Left renal cortex interstitium (tissue), 4 donors: Measurements from ENCODE around the gene UBAC2. TPM values are rescaled to one million over a fixed set of nuclear protein-coding genes. Genes with fewer than 3 reads are reported as not detected.
A peak's percentile ranks its signal among the peaks of the same experiment; 100 is the strongest.

Source experiments
- DNase-seq, 4 donors: peaks; one replicate each; pipeline ENCODE4 v3.0.0-alpha.2; 2013; ENCODE audit warnings: low read depth in 4 of 4, low spot score in 2 of 4, missing footprints in 1 of 4
- polyA plus RNA-seq, 4 donors: library from polyadenylated mRNA; unstranded; fragments of 120-200 nt; gene quantifications; one replicate each; pipeline ENCODE4 v1.2.1, GENCODE V29; 2013; ENCODE audit not compliant: insufficient read length in 4 of 4

Gene UBAC2, protein sequence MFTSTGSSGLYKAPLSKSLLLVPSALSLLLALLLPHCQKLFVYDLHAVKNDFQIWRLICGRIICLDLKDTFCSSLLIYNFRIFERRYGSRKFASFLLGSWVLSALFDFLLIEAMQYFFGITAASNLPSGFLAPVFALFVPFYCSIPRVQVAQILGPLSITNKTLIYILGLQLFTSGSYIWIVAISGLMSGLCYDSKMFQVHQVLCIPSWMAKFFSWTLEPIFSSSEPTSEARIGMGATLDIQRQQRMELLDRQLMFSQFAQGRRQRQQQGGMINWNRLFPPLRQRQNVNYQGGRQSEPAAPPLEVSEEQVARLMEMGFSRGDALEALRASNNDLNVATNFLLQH
- 100 to 1,000 TPM in 1 of 4 donors, 10 to 100 TPM in 3; 81.4 to 105 (median 99.1) TPM for polyA plus RNA-seq

DNA sequence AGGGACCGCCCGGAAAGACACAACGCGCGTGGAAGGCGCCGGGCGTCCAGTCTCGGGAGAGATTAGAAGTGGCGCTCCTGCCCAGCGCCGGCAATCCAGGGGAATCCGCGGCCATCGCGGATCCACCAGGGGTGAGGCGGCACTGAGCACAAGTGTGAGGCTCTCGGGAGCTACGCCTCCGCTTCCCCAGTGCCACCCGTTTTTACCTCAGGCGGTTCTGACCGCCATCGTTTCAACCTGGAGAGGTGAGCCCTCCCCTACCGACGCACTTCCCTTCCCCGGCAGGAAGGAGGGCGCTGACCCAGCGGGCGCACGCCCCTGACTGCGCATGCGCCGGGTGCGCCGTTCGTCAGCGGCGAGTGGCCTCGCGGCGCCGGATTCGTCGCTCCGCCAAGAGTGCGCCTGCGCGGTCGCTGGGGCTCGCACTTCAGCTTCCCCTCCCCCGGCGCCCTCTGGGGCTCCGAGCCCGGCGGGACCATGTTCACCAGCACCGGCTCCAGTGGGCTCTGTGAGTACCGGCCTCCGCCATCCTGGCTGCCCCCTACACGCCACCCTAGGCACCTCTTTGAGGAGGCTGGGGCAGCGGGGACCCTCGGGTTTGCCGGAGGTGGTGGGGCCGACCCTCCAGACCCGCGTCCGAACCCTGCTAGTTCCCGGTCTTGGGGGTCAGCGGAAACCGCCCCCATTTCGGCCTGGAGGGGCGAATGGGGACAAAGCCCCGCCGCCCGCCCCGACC lies at the start of gene UBAC2:
TSS of gene UBAC2 (plus strand) at position 423 of the 736 bp plus-strand sequence. CDS start at position 478, 55 bp downstream.
- DNase-seq, result peak; percentile 84 to 94 (median 92)

DNA sequence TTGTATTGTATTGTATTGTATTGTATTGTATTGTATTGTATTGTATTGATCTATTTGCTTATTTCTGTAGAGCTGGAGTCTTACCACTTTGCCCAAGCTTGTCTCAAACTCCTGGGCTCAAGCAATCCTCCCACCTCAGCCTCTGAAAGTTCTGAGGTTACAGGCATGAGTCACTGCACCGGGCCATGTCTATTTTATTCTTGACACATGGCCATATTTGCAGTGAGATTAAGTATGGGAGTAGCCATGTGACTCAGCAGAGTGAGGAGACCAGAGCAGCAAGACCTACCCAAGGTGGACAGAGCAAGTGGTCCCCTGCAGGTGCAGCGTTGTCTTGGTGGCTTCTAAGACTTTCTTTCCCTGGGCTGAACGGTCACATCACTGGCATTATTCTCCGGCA lies 49.1 kb upstream of the UBAC2 start:
- DNase-seq, result no peak

- DNase-seq, result no peak
Observed at GRCh38 chr13:99153219-99153618, 47.4 kb upstream of the UBAC2 start.

DNA sequence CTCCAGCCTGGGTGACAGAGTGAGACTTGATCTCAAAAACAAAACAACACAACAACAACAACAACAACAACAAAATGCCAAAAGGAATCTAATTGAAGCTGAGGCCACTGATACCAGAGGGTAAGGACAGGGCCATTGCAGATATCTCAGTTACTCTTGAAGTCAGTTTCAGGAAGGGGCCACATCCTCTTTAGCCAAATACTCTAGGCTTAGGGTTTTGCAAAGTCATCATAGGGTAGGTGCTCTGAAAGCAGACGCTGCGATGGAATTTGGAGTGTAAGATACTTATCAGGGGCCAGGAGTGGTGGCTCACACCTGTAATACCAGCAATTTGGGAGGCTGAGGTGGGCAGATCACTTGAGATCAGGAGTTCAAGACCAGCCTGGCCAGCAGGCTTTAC lies 46.6 kb upstream of the UBAC2 start:
- no peak for DNase-seq

- DNase-seq, result no peak
Observed at GRCh38 chr13:99155821-99156220, 44.8 kb upstream of the UBAC2 start.

DNA sequence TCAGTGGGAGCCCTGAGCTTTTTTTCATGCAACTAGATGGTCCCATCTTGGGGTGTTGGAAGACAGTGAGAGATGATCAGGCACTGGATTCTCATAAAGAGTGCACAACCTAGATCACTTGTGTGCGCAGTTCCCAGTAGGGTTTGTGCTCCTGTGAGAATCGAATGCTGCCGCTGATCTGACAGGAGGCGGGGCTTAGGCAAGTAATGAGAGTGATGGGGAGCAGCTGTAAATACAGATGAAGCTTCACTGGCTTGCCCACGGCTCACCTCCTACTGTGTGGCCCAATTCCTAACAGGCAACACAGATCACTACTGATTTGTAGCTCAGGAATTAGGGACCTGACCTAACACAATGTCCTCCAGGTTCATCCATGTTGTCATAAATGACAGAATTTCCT lies 43.6 kb upstream of the UBAC2 start:
- DNase-seq, result no peak

- no peak for DNase-seq
Observed at GRCh38 chr13:99158846-99159245, 41.8 kb upstream of the UBAC2 start.

DNA sequence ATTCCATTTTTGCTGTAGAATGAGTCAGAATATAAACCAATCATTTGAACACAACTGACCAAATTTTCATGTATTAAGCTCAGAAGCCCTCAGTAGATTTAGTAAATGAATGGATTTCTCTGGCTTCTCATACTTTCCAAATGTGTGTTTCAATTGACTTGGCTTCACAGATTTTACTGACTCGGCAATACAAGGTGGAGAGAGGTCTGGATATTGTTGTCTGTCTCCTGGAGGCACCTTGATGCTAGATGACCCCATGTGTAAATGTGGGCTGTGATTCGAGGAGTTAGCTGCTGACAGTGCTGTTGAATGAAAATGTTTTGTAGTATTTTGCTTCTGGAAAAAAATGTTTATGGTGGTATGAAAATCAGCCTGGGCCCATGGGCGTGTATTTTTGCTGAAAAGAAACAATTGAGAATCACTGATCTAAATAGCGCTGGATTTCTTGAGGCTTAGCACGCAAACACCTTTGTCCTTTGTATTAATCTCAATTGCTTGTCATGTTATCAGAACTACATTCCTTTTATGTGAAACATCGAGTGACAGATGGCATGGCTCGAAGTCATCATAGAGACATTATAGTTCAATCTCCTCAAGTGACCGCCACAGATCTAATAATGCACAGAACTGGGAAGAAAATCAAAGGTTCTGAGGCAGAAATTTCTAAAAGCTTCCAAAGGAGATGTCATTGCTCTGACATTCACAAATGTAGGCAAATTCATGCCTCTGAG lies 41.2 kb upstream of the UBAC2 start:
- no peak for DNase-seq

- no peak for DNase-seq
Observed at GRCh38 chr13:99160415-99160814, 40.2 kb upstream of the UBAC2 start.

- no peak for DNase-seq
Observed at GRCh38 chr13:99161512-99161911, 39.1 kb upstream of the UBAC2 start.

DNA sequence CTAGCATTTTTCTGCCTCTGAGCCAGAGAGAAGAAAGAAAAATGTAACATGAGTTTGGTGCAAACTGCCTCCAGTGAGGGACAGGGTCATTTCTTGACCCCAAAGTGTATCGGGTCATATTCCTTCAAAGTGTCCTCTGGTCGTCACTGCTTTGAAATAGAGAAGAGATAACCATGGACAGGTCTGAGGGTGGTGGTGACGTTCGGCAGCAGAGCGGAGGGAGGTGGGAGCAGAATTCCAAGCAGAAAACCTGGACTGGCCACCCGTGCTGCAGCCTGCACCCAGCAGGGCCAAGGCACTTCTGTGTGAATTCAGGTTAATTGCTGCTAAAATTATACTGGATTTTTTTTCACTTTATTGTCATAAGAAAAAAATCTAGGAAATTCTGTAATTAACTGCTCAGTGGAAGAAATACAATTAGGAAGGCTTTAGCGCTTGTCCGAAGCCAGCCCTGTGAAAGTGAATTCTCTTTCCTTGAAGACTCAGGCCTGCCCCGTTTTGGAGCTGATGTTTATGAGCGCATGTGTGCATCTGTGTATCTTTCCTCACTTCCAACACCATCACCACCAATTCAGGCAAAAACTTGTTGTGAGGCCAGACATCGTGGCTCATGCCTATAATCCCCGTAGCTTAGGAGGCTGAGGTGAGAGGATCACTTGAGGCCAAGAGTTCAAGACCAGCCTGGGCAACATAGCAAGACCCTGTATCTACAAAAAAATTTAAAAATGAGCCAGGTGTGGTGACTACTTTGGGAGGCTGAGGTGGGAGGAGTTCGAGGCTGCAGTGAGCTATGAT lies 37.9 kb upstream of the UBAC2 start:
- no peak for DNase-seq

- no peak for DNase-seq
Observed at GRCh38 chr13:99164226-99164625, 36.4 kb upstream of the UBAC2 start.

- DNase-seq, result no peak
Observed at GRCh38 chr13:99165753-99166587, 34.7 kb upstream of the UBAC2 start.

DNA sequence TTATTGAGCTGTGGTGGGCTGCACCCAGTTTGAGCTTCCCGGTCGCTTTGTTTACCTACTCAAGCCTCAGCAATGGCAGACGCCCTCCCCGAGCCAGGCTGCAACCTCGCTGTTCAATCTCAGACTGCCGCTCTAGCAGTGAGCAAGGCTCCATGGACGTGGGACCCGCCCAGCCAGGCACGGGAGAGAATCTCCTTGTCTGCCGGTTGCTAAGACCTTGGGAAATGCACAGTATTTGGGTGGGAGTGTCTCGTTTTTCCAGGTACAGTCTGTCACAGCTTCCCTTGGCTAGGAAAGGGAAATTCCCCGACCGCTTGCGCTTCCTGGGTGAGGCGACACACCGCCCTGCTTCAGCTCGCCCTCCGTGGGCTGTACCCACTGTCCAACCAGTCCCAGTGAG lies 27.7 kb upstream of the UBAC2 start:
- DNase-seq, result no peak

- no peak for DNase-seq
Observed at GRCh38 chr13:99173606-99174005, 27.0 kb upstream of the UBAC2 start.

DNA sequence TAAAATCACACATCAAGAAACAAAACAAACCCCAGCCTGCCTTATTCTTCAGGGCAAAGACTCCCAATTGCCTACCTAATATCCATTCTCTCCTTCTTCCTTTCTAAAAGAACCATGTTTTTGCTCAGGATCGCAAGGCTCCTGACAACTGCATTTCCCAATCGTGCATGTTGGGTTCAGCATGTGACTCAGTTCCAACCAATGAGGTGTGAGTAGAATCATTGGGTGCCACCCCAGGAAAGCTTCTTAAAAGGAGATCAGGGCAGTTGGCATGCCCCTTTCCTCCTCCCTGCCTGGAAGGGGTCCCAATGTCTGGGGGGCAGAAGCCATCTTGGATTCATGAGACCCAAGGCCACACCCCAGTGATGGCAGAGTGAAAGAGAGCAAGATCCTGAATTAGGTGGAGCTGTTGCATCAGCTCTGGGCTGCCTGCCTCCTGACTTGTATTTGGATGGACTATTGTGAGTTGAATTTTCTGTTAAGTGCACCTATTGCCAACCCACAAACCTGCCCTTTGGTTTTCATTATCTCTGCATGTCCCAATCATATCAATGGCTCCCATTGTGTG lies 26.0 kb upstream of the UBAC2 start:
- no peak for DNase-seq

GRCh38 chr13:99176309-99177276 lies 24.1 kb upstream of the UBAC2 start:
- no peak for DNase-seq

- no peak for DNase-seq
Observed at GRCh38 chr13:99178636-99179035, 22.0 kb upstream of the UBAC2 start.
